ENCODE data around the gene SECISBP2L. TPM values are rescaled to one million over a fixed set of nuclear protein-coding genes. Genes with fewer than 3 reads are reported as not detected.

The SECISBP2L gene
- total and polyA plus RNA-seq, 9 of the 15 experiments (the other 6 are each of a cell fraction or from before 2014, with no cell fraction given): 0.55 to 14.1 (median 10.4) TPM

DNA sequence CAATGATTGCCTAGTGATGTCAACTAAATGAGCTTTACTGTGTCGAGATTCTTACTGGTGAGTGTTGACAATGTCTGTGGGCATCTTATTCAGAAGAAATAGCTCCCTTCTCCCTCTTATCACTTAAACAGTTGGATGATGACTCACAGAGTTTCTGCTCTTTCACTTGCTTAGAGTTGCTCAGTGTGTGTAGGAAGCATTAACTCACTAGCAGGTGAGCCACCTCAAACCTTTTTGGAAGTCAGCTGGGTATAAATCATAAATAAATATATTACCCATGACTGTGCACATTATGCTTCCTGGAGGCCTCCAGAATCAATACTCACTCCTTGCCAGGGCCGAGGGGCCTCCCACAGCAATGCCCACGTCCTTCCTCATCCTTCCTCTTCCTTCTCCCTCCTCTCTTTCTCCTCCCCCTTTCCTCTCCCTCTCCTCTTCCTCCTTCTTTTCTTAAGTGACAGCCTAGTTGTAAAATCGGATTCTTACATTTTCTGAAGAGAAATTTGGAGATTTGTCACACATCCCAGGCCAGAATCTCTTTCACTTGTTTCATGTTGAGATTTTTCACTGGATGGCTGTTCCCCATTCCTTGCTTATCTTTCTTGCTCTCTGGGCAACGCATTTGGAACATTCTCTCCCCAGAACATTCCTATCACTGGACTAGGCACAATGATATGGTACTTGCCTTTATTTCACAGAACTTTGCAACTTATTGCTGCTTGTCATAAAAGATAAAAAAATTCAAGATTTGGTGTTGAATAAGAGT is 100.0 kb downstream of the SECISBP2L start (continued):
- TF ChIP-seq STAT5A (IDR thresholded peaks at IDR 0.05; ENCODE audit: borderline replicate concordance, low read length) (0 out of 2 replicates have a peak, but pooled peaks have one; percentile 10), RAD51 (IDR thresholded peaks at IDR 0.05; ENCODE audit: borderline replicate concordance, low read depth) (no peak), KLF1 (tag; IDR thresholded peaks at IDR 0.05) (no peak), DACH1 (IDR thresholded peaks at IDR 0.05; ENCODE audit: partially characterized antibody) (no peak), CEBPB (tag; IDR thresholded peaks at IDR 0.05) (no peak), TAF9B (IDR thresholded peaks at IDR 0.05; ENCODE audit: partially characterized antibody) (no peak), MTF1 (CRISPR knock-in tag; IDR thresholded peaks at IDR 0.05; ENCODE audit: borderline replicate concordance) (no peak), PCBP2 (IDR thresholded peaks at IDR 0.05; ENCODE audit: low read depth, low read length, poor library complexity, severe bottlenecking) (no peak), SIN3B (IDR thresholded peaks at IDR 0.05; ENCODE audit: low read depth) (no peak), SMARCE1 (IDR thresholded peaks at IDR 0.05) (peak; percentile 71; the same call in 1 of the 2 replicates), U2AF1 (optimal IDR thresholded peaks at IDR 0.05; ENCODE audit: low read depth, low read length) (no peak), ERF (CRISPR knock-in tag; IDR thresholded peaks at IDR 0.05) (no peak), FOSL1 (tag; conservative IDR thresholded peaks at IDR 0.05) (peak; percentile 97), BRD9 (IDR thresholded peaks at IDR 0.05; ENCODE audit: low read depth, partially characterized antibody) (no peak), SAFB (IDR thresholded peaks at IDR 0.05; ENCODE audit: borderline replicate concordance, low read depth, low read length) (no peak), ZNF507 (tag; conservative IDR thresholded peaks at IDR 0.05) (no peak), KAT2B (IDR thresholded peaks at IDR 0.05; ENCODE audit: low read depth, low read length) (no peak), ZNF766 (CRISPR knock-in tag; conservative IDR thresholded peaks at IDR 0.05) (no peak)
- TF ChIP-seq, protein P1, sequence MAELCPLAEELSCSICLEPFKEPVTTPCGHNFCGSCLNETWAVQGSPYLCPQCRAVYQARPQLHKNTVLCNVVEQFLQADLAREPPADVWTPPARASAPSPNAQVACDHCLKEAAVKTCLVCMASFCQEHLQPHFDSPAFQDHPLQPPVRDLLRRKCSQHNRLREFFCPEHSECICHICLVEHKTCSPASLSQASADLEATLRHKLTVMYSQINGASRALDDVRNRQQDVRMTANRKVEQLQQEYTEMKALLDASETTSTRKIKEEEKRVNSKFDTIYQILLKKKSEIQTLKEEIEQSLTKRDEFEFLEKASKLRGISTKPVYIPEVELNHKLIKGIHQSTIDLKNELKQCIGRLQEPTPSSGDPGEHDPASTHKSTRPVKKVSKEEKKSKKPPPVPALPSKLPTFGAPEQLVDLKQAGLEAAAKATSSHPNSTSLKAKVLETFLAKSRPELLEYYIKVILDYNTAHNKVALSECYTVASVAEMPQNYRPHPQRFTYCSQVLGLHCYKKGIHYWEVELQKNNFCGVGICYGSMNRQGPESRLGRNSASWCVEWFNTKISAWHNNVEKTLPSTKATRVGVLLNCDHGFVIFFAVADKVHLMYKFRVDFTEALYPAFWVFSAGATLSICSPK (IDR thresholded peaks at IDR 0.05; ENCODE audit: borderline replicate concordance): no peak
- TF ChIP-seq, protein P2, sequence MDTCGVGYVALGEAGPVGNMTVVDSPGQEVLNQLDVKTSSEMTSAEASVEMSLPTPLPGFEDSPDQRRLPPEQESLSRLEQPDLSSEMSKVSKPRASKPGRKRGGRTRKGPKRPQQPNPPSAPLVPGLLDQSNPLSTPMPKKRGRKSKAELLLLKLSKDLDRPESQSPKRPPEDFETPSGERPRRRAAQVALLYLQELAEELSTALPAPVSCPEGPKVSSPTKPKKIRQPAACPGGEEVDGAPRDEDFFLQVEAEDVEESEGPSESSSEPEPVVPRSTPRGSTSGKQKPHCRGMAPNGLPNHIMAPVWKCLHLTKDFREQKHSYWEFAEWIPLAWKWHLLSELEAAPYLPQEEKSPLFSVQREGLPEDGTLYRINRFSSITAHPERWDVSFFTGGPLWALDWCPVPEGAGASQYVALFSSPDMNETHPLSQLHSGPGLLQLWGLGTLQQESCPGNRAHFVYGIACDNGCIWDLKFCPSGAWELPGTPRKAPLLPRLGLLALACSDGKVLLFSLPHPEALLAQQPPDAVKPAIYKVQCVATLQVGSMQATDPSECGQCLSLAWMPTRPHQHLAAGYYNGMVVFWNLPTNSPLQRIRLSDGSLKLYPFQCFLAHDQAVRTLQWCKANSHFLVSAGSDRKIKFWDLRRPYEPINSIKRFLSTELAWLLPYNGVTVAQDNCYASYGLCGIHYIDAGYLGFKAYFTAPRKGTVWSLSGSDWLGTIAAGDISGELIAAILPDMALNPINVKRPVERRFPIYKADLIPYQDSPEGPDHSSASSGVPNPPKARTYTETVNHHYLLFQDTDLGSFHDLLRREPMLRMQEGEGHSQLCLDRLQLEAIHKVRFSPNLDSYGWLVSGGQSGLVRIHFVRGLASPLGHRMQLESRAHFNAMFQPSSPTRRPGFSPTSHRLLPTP (IDR thresholded peaks at IDR 0.05; ENCODE audit: borderline replicate concordance, extremely low read depth, insufficient read length): no peak
- TF ChIP-seq, protein P3, sequence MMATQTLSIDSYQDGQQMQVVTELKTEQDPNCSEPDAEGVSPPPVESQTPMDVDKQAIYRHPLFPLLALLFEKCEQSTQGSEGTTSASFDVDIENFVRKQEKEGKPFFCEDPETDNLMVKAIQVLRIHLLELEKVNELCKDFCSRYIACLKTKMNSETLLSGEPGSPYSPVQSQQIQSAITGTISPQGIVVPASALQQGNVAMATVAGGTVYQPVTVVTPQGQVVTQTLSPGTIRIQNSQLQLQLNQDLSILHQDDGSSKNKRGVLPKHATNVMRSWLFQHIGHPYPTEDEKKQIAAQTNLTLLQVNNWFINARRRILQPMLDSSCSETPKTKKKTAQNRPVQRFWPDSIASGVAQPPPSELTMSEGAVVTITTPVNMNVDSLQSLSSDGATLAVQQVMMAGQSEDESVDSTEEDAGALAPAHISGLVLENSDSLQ (IDR thresholded peaks at IDR 0.05): peak; percentile 34; the same call in 1 of the 2 replicates
- TF ChIP-seq, protein P4, sequence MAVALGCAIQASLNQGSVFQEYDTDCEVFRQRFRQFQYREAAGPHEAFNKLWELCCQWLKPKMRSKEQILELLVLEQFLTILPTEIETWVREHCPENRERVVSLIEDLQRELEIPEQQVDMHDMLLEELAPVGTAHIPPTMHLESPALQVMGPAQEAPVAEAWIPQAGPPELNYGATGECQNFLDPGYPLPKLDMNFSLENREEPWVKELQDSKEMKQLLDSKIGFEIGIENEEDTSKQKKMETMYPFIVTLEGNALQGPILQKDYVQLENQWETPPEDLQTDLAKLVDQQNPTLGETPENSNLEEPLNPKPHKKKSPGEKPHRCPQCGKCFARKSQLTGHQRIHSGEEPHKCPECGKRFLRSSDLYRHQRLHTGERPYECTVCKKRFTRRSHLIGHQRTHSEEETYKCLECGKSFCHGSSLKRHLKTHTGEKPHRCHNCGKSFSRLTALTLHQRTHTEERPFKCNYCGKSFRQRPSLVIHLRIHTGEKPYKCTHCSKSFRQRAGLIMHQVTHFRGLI (CRISPR knock-in tag; IDR thresholded peaks at IDR 0.05): no peak
